Pons (tissue), 1 donor: ENCODE data around the gene SPOP.

ENCODE experiments used
- DNase-seq: peaks from one replicate; pipeline ENCODE4 v3.0.0-alpha.2; 2016; ENCODE audit warnings: low spot score

SPOP gene

DNA sequence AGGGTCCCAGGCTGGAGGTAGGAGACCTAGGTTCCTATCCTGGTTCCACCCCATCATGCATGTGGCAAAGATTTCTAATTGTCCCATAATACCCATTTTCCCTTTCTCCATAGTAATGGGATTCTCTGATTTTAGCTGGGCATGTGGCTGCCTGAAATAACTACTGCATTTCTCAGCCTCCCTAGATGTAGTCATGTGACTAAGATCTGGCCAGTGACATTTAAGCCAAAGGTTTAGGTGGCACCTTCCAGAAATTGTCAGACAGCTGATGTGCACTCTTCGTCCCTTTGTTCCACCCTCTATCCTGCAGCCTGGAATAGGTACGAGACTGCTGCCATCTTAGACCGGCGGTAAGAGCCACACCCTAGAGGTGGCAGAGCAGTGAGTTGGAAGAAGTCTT, 94.0 kb downstream of the SPOP start:
- DNase-seq, result no peak

DNA sequence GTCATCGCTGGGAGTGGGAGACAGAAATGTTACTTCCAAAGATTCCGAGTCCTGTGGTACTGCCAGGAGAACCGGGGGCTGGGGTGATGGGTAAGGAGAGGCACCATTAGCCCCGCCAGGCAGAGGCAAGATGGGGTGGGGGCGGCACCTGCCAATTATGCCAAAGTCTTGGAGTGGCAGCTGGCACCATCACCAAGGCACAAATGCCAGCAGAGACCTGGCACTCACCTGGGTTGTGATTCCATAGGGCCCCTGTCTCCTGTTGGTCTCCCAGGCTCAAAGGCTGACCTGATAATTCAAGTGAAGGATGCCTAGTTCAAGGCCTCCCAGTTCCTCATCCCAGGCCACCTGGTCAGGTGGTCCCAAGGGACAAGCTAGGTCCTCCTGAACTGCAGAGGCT, 94.7 kb downstream of the SPOP start:
- no peak for DNase-seq

DNA sequence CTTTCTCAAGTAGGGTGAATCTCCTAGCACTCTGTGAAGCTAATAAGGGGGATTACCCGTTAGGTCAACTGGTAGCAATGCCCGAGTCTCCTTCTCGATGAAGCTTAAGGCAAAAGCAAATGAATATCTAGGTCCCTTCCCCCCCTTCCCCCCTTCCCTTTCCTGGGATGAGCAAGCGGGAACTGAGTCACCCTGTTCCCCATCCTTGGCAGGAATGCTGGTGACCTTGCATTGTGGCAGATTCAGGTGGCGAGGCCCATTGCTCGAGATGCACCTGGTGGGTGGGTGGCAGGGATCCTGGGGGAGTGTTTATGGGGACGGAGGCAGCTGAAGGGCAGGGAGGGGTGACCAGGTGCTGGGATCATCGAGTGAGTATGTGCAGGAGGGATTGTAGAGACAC, 95.1 kb downstream of the SPOP start:
- DNase-seq, result no peak

DNA sequence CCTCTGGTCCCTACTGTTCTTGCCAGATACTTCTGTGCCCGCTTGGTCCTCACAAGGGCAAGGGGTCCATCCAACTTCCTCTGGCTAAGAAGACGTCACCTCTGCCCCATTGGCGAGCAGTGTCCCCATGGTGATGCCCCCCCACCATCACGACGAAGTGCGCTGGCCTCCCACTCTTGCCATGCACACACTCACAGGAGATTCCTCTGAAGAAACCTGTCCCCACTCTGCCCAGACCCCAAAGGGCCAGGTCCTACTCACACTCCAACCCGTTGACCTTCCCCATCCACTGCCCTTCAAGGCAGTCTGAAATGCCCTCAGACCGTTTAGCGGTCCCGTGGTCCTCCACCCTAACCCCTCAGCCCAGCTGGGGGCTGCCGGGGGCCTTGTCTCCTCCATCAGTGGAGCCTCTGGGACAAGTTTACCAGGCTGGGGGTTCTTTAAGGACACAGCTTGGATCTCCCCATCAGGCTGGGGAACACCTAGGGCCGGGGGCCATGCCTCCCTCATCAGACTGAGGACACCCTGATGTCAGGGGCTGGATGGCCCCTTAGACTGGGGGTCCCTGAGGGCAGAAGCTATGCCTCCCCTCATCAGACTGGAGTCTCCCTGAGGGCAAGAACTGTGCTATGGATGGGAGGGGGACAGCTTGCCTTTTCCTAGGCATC, 95.7 kb downstream of the SPOP start:
- no peak for DNase-seq

DNA sequence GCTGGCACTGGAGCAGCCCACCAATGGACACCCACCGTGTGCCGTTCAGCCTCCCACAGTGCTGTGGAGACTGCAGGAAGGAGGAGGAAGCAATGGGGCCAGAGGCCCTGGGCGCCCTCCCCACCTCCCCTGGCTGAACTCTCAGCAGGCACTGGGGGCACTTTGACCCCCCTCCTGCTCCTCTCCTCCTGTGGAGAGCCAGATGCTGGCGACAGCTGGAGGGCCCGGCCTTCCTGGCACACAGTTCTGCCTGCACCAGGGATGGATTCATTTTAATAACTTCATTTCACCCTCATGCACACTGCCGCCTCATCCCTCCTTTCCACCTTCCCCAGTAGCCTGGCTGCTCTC, 96.3 kb downstream of the SPOP start:
- no peak for DNase-seq

DNA sequence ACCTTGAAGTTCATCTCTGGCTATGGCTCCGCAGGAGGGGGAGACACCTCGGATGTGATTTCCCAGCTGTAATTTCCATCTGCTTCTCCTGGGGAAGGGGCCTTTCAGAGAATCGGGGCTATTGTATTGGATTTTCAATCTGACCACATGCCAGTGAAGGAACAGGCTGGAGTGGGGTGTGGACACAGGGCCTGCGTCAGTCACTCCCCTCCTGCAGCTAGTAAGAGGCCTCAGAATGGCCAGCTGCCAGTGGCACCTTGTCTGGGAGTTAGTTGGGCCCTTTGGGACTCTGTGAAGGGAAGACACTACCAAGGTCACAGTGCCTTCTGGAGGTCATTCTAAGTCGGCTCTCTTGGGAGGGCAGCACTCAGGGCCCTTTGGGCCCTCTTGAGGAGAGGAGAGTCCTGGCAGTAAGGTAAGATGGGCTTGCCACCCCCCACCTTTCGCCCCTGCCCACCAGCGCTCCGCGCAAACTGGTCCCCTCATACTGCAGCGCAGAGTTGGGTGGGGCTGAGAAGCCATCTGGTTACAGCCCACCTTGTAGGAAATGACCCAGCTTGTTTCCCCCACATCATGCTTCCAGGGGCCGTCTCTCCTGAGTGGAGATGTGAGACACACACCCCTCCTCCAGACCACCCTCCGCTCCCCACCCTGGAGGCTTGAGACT, 96.8 kb downstream of the SPOP start:
- DNase-seq, result no peak

DNA sequence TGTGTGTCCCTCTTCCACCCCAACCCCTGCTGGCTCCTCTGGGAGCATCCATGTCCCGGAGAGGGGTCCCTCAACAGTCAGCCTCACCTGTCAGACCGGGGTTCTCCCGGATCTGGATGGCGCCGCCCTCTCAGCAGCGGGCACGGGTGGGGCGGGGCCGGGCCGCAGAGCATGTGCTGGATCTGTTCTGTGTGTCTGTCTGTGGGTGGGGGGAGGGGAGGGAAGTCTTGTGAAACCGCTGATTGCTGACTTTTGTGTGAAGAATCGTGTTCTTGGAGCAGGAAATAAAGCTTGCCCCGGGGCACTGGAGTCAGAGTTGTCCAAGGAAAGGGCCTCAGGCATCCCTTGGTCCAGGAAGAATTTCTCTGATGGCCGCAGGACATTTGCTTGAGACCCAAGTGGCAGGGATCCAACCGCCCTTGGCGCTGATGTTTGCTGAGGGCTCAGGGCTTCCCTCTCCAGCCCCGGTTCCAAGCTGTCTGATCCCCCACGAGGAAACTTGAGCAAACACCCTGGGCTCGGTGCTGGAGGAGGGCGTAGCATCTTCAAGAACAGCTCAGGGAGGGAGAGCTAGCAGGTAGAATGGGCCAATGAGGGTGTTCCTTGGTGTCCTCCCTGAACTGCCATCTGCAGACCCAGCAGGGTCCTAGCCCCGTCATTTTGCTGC, 97.7 kb downstream of the SPOP start:
- DNase-seq, result no peak

DNA sequence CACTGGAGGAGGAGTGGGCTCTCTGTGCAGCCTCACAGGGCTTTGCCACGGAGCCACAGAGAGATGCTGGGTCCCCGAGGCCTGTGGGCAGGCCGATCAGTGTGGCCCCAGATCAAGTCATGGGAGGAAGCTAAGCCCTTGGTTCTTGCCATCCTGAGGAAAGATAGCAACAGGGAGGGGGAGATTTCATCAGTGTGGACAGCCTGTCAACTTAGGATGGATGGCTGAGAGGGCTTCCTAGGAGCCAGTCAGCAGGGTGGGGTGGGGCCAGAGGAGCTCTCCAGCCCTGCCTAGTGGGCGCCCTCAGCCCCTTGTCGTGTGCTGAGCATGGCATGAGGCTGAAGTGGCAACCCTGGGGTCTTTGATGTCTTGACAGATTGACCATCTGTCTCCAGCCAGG, 98.4 kb downstream of the SPOP start:
- DNase-seq, result no peak

DNA sequence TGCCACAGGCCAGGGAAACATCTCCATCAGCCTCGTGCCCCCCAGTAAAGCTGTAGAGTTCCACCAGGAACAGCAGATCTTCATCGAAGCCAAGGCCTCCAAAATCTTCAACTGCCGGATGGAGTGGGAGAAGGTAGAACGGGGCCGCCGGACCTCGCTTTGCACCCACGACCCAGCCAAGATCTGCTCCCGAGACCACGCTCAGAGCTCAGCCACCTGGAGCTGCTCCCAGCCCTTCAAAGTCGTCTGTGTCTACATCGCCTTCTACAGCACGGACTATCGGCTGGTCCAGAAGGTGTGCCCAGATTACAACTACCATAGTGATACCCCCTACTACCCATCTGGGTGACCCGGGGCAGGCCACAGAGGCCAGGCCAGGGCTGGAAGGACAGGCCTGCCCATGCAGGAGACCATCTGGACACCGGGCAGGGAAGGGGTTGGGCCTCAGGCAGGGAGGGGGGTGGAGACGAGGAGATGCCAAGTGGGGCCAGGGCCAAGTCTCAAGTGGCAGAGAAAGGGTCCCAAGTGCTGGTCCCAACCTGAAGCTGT, 98.9 kb downstream of the SPOP start:
- no peak for DNase-seq

DNA sequence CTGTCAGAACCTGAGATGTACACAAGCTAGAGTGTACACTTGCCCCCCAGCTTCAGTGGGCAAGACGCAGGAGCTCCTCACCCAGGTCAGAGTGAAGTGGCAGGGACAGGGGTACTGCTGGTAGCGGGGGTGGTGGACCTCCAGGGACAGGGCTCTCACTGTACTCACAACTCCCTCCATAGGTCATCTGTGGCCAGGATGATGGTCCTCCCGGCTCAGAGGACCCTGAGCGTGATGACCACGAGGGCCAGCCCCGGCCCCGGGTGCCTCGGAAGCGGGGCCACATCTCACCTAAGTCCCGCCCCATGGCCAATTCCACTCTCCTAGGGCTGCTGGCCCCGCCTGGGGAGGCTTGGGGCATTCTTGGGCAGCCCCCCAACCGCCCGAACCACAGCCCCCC, 99.5 kb downstream of the SPOP start:
- no peak for DNase-seq

DNA sequence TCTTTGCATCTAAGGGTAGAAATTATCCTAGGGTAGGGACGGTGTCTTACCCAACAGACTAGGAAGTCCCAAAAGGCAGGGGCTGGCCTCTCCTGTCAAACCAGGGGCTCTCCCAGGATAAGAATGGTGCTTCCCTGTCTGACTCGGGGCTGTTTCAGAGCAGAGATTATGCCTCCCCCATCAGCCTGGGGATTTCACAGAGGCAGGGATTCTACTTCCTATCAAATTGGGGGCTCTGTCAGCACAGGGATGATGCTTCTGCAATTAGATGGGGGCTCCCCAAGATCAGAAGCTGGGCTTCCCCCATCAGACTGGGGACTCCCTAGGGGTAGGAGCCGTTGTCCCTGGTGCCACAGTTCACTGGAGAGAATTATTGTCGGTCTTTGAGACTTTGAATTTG, 99.9 kb downstream of the SPOP start:
- no peak for DNase-seq

DNA sequence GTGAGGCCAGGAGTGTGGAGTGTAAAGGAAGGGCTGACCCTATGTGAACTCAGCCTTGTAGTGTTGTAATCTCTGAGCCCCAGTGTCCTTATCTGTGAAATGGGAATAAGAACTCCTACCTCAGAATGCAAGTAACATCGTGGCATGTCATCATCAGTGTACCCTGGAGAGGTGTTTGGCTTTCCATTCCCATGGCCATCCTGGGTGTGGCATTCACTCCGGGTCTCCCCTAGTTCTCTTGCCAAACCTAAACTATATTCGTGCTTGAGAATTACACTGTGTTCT, 100.3 kb downstream of the SPOP start:
- no peak for DNase-seq

DNA sequence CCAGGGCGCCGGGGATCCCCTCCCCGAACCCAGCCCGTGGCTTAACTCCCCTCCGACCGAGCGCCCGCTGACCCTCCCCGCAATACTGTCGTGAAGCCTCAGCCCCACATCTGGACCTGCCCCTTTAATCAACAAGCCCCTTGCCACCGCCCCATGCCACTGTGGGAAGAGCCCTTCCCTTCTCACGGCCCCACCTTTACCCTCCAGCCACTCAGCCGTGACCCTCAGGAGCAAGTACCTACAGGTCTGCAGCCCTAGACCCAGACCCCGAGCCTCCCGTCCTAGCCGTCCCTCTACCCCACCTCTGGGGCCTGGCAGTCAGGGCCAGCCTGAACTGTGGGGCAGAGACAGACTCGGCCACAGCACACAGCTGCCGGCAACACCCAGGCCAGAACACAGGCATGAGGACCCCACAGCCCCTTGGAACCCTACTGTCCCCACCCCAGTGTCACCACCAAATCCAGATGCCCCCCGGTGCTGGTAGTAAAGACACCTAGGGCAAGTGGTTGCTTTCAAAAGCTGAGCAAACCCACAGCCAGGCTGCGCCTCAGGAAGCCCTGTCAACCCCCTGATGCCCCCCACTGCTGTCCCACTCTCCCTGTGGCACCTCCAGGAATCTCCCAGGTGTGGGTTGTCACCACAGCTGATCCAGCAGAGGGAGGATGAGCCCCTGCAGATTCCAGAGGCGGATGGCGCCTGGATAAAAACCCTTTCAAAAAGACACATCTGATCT, 100.8 kb downstream of the SPOP start:
- DNase-seq, result no peak

DNA sequence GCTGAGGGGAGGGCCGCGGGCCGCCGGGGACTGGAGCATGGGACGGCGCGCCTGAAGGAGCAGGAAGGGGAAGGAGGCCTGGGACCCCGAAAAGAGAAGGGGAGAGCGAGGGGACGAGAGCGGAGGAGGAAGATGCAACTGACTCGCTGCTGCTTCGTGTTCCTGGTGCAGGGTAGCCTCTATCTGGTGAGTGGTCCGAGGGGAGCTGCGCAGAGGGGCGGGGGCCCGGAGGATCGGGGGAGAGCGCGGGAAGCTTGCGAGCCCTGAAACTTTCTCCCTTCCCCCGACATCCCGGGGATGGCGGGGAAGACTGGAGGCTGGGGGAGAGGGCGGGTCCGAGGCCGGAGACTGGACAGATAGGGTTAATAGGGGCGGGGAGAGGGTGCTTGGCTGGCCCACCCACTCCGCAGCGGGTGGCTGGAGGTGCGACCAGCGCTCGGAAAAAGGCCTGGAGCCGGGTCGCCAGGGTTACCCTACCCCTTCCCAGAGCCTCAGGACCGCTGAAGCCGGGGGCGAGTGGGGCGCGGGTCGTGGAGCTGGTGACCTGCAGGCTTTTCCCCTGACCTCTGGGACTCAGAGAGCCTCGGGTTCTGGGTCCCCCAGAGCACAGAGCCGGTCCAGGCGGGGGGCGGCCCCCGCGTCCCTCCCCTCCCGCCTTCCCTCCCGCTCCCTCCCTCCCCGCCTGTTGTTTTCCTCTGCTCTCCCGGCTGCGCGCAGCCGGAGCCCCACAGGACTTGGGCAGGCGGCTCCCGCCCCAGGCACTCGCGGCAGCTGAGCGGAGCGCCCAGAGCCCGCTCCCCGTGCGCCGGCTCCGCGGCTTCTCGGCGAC, 101.6 kb downstream of the SPOP start:
- no peak for DNase-seq

DNA sequence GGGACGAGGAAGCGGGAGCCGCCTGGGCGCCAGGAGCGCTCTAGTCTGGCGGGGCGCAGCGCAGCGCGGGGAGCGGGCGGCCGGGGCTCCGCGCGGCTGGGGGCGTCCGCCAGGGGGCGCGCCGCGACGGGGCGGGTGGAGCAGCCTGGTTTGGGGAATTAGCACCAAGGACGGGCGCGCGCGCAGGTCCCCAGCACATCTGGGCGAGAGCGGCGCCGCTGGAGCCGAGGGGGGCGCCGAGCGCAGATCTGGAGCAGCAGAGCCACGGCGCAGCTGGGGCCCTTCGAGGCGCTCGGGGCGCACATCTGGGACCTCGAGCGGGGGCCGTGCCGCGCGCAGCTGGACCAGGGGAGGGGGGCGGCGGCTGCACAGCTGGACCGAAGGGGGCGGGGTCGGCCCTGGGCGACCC, 102.2 kb downstream of the SPOP start, which contains the start of gene NXPH3:
NXPH3 (plus strand) TSS at position 193 of the 409 bp plus-strand sequence. CDS start 349 bp downstream, outside the sequence.
- DNase-seq, result no peak

DNA sequence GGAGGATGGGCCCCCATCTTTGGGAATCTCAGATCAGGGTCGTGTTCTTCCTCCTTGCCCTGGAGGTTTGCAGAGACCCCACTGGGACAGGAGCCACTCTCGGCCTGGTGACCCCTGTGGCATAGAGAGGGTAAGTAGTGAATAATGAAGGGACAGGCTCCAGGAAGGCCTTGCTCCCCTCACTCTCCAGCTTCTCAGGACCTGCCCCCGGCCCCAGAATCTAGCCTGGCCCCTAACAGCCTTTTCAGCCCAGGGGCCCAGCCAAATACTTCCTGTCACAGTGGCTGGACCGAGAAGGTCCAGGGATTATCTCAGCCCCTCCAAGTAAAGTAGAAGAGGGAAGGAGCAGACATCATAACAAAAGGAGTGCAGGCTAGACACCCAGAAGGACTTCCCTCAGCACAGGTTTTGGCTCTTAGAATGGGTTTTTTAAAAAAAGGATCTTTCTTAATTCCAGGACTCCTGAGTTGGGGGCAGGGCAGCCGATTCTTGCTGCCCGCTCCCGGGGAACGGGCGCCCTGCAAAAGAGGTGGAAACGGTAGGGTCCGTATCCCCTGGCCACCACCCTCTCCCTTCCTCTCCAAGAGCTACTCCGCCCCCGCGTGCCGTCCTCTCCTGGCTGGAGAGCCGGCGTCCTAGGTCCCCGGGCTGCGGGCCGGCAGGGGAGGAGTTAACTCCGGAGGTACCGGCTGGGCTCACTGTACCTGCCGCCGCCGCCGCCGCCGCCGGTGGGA, 102.8 kb downstream of the SPOP start:
- no peak for DNase-seq

DNA sequence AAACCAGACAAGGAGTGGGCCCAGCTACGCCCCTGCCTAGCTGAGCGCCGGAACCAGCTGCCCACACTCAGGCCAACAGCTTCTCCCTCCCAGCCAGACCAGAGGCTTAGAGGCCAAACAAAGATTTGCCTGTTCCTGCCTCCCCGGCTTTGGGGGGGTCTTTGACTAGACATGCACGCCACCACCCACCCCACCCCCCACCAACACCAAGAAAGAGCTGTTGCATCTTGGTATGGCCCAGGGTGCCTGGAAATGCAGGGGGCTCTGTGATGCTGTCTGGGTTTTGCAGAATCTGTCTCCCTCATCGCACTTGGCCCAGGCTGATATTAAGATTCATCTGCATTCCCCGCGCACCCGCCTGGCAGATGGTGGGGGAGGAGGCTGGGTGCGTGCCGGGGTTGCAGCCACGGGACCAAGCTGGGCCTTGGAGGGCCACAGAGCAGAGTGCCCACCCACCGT, 103.5 kb downstream of the SPOP start:
- peak; percentile 52 for DNase-seq

DNA sequence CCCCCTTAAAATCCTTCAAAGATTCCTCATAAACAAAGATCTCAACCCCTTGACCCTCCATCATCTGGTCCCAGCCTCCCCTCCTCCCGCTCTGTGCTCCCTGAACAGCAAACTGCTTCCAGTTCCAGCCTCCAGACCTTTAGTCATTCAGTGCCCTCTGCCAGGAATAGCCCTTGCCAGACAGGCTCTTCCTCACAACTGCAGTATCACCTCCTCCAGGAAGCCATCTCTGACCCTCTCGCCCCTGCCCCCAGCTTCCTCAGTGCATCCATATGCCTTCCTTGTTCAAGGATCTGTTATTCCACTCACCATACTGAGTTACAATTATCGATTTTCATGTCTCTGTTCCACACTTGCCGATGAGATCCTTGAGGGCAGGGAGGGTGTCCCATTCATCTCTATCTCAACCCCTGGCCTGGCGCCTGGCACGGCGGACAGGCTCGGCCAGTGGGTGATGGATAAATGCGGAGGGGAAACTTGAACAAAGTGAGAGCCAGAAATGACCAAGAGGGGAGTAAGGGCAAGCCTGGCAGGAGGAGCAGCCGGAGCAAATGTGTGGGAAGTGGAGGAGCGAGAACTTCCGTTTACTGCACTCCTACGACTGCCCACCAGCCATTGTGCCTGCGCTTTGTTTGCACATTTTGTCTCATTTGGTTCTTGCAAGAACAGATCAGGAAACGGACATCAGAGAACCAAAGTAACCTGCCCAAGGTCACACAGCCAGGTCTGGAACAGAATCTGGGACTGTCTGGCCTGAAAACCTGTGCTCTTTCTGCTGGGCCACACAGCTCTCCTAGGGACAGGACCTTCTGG, 104.2 kb downstream of the SPOP start:
- no peak for DNase-seq

DNA sequence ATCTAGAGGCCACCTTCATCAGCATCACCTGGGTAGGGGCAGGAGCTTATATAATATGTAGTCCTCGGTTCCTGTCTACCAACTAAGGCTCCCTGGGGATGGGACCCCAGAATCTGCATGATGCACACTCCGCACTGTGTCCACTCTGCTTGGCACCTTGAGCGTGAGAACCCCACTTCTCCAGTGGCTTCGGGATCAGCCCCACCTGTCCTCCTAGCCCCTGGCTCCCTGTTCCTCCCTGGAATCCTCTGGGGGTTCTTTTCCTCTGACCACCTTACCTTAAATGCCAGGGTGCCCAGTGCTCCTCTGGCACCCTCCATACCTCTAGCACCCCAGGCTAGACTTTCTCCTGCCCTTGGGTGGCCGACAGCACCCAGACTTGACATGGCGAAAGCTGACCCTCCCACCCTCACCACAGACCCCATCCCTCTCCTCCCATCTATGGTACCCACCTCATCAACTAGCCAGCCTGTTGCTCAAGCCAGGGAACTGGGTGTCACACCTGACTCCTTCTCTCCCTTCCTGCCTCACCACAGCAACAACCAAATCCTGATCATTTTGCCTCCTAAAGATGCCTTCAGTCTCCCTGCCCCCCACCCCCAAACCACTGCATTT, 105.0 kb downstream of the SPOP start:
- DNase-seq, result no peak

DNA sequence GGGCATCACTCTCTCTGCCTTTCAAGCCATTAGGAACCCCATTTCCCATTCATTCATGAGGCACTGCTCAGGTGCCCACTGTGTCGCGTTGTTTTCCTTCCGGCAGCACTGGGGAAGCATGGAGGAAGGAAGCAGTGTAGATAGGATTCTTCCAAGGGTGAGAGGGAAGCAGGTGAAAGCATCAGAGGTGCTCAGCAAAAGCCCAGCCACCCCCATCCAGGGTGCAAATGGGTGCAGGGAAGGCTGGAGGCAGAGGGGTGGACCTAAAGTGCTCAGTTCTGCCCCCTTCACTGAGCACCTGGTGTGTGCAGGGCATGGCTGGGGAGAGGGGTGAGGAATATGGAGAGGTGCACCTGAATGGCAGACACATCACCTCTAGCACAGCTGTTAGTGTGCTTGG, 105.7 kb downstream of the SPOP start:
- DNase-seq, result no peak
